HL-60 (cell line): ENCODE results near the gene KIF14.
A peak's percentile ranks its signal among the peaks of the same experiment; 100 is the strongest.

Source experiments
- CTCF ChIP-seq: IDR thresholded peaks from one replicate; pipeline ENCODE4 v1.5.1; 2011; ENCODE audit warnings: low read length, control low read depth, inconsistent platforms; ENCODE audit not compliant: insufficient read depth
- GABPA ChIP-seq: IDR thresholded peaks from 2 replicates; pipeline ENCODE4 v1.6.1; 2012; ENCODE audit warnings: low read depth
- POLR2AphosphoS5 ChIP-seq: IDR thresholded peaks from 2 replicates; pipeline ENCODE4 v1.6.1; 2012; ENCODE audit warnings: low read depth
- SPI1 ChIP-seq: IDR thresholded peaks from 2 replicates; pipeline ENCODE4 v1.6.1; 2012; ENCODE audit warnings: low read depth, mild to moderate bottlenecking, borderline replicate concordance
- TF ChIP-seq, protein P1 (sequence below): IDR thresholded peaks from 2 replicates; pipeline ENCODE4 v1.6.1; 2012; ENCODE audit warnings: low read depth; ENCODE audit not compliant: insufficient replicate concordance

DNA sequence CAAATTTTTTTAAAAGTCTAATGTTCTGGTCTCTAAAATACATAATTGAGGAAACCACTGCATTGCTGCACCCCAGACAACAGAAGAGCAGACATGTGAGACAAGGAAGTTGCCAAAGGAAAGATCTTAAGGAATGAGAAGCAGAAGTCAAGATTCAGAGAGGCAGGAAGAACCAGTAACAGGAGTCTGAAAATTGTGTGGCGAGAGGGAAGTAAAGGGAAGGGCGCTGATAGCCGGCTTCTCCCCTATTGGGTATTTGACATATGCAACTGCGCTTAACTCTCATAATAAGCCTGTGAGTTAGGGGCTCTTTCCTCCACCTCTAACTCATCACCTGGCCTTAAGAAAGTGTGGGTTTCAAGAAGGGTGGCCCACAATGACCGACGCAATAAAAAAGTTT lies 21.9 kb upstream of the KIF14 start:
- TF ChIP-seq CTCF (no peak), POLR2AphosphoS5 (no peak), GABPA (no peak), SPI1 (peak; percentile 81)
- TF ChIP-seq, protein P1, sequence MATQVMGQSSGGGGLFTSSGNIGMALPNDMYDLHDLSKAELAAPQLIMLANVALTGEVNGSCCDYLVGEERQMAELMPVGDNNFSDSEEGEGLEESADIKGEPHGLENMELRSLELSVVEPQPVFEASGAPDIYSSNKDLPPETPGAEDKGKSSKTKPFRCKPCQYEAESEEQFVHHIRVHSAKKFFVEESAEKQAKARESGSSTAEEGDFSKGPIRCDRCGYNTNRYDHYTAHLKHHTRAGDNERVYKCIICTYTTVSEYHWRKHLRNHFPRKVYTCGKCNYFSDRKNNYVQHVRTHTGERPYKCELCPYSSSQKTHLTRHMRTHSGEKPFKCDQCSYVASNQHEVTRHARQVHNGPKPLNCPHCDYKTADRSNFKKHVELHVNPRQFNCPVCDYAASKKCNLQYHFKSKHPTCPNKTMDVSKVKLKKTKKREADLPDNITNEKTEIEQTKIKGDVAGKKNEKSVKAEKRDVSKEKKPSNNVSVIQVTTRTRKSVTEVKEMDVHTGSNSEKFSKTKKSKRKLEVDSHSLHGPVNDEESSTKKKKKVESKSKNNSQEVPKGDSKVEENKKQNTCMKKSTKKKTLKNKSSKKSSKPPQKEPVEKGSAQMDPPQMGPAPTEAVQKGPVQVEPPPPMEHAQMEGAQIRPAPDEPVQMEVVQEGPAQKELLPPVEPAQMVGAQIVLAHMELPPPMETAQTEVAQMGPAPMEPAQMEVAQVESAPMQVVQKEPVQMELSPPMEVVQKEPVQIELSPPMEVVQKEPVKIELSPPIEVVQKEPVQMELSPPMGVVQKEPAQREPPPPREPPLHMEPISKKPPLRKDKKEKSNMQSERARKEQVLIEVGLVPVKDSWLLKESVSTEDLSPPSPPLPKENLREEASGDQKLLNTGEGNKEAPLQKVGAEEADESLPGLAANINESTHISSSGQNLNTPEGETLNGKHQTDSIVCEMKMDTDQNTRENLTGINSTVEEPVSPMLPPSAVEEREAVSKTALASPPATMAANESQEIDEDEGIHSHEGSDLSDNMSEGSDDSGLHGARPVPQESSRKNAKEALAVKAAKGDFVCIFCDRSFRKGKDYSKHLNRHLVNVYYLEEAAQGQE, result no peak
